Mucosa of rectum (tissue), 2 donors: ENCODE results near the gene ASCC2.

Experiments
- H3K27ac ChIP-seq, 2 donors: one replicate each; pipeline ENCODE4 v1.7.0; 2013; ENCODE audit warnings: inconsistent platforms in 2 of 2, low read depth in 2 of 2, low read length in 2 of 2
- H3K27me3 ChIP-seq, 2 donors: one replicate each; pipeline ENCODE4 v1.7.0; 2013; ENCODE audit warnings: low read length in 2 of 2; ENCODE audit not compliant: control insufficient read depth in 2 of 2, insufficient read depth in 2 of 2
- H3K36me3 ChIP-seq, 2 donors: one replicate each; pipeline ENCODE4 v1.7.0; 2013; ENCODE audit warnings: low read length in 2 of 2; ENCODE audit not compliant: control insufficient read depth in 2 of 2, insufficient read depth in 2 of 2
- H3K4me1 ChIP-seq, 2 donors: one replicate each; pipeline ENCODE4 v1.7.0; 2013; ENCODE audit warnings: low read length in 2 of 2, mild to moderate bottlenecking in 1 of 2; ENCODE audit not compliant: control insufficient read depth in 2 of 2, insufficient read depth in 2 of 2
- H3K4me3 ChIP-seq, 2 donors: one replicate each; pipeline ENCODE4 v1.7.0; 2013; ENCODE audit warnings: low read length in 2 of 2
- H3K9ac ChIP-seq, 2 donors: one replicate each; pipeline ENCODE4 v1.7.0; 2013; ENCODE audit warnings: low read length in 2 of 2, low read depth in 1 of 2, mild to moderate bottlenecking in 1 of 2
- H3K9me3 ChIP-seq, 2 donors: one replicate each; pipeline ENCODE4 v1.7.0; 2013; ENCODE audit warnings: low read length in 2 of 2; ENCODE audit not compliant: control insufficient read depth in 2 of 2
- donor health status: healthy.
- donor health status: Normal muscosa, but diverticular disease.

The ASCC2 gene

GRCh38 chr22:29782061-29782845 lies 55.8 kb downstream of the ASCC2 start:
- peak overlapping the region; percentile 24 to 26 for H3K9ac ChIP-seq
- peak overlapping the region; percentile 25 to 72 for H3K27ac ChIP-seq
- H3K4me3 ChIP-seq, result no peak overlapping the region
- peaks cover 10 to 12% of the 10 kb centered on the region in 2 donors for H3K4me1 ChIP-seq
- no peaks in the 10 kb centered on the region for H3K9me3 ChIP-seq
- H3K27me3 ChIP-seq, result no peaks in the 10 kb centered on the region
- H3K36me3 ChIP-seq, result peaks cover 0 to 3% of the 10 kb centered on the region in 2 donors

DNA sequence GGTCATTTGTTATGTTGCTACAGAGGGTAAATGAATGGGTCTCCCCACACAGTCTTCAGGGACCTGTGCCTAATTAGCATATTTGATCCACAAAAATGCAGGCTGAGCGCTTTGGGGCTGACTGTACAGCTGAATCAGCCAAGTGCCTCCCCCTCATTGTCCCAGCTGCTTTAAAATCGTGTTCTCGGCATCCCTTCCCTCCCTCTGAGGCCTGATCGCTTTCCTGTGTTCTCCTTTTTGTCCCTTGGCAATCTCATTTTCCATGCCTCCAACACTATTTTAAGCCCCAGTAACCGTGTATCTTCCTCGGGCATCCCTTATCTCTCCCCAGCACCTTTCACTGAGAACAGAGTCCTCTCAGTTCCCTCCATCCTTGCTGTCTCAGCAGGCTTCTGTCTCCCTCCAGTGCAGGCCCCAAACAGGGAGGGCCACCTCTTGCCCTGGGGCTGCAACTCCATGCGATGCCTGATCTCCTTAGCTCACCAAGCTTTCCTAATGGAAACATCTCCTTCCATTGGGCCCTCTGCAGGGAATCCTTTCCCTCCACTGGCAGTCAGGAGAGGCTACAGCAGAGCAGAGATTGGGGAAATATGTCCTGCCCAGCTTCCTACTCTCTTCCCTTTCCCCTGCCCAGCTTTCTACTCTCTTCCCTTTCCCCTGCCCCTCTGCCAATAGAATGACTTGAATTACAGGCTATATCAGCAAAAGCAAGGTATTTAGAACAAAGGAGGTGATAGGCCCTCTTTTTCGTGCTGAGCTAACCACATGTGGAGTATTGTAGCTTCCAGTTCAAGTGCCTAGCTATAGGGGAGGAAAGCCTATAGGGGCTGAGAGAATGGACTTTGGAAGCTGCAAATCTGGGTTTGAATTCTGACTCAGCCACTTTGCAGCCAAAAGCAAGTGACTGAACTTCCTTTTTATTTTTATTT lies 57.1 kb downstream of the ASCC2 start:
- Histone ChIP-seq H3K4me3 (no peak overlapping the region), H3K9ac (no peak overlapping the region), H3K9me3 (no peaks in the 10 kb centered on the region), H3K27ac (peak overlapping the region in 1 of 2 donors; percentile 23), H3K27me3 (no peaks in the 10 kb centered on the region), H3K4me1 (peaks cover 10 to 12% of the 10 kb centered on the region in 2 donors), H3K36me3 (no peaks in the 10 kb centered on the region)

- Histone ChIP-seq H3K9ac (no peak overlapping the region), H3K4me1 (peaks cover 10 to 12% of the 10 kb centered on the region in 2 donors), H3K4me3 (no peak overlapping the region), H3K27ac (no peak overlapping the region), H3K36me3 (no peaks in the 10 kb centered on the region), H3K9me3 (no peaks in the 10 kb centered on the region), H3K27me3 (no peaks in the 10 kb centered on the region)
Measured at GRCh38 chr22:29780220-29780619, 57.9 kb downstream of the ASCC2 start.

- Histone ChIP-seq H3K9me3 (no peaks in the 10 kb centered on the region), H3K27ac (no peak overlapping the region), H3K4me3 (no peak overlapping the region), H3K36me3 (peaks cover 14 to 22% of the 10 kb centered on the region in 2 donors), H3K9ac (no peak overlapping the region), H3K27me3 (no peaks in the 10 kb centered on the region), H3K4me1 (peaks cover 2 to 6% of the 10 kb centered on the region in 2 donors)
Measured at GRCh38 chr22:29773233-29773632, 64.8 kb downstream of the ASCC2 start.

DNA sequence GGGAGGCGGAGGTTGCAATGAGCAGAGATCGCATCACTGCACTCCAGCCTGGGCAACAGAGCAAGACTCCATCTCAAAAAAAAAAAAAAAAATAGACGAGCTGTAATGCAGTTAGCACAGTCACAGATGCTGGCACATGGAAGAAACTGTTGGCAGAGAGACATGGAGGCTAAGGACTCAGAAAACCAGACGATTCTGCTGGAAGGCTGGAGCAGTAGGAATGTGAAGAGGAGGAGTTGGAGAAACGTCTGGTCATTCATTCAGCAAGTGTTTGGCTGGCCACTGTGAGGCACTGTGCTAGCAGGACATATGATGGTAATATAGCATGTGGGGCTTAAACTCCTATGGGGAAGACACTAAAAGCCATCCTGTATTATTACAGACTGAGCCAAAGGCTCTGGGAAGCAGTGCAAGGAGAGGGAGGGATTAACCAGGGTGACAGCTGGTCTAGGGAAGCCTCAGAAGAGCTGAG lies 65.9 kb downstream of the ASCC2 start:
- H3K4me1 ChIP-seq, result peaks cover 4 to 10% of the 10 kb centered on the region in 2 donors
- no peak overlapping the region for H3K27ac ChIP-seq
- no peak overlapping the region for H3K9ac ChIP-seq

DNA sequence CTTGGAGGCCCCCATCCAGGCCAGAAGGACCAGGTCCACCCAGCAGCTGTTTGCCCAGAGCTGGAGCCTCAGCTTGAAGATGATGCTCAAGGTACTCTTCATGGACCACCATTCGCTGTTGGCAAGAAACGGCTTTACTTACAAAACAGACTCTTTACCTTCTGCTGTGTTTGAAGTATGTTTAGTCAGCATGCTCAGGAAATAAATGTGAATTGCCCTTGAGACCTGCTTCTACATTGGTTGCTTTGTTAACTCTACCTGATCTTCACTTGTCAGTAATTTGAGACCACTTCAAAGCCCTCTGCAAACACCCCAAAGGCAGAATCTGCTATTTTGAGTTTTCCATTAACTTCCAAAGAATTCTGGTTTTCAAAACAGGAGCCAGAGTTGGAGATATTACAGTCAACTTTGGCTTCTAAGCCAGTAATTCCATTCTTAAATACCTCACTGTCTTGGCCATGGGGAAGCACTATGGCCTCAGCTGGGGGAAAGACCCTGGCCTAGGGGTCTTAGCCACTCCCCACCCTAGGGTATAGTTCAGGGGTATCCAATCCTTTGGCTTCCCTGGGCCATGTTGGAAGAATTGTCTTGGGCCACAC lies 68.3 kb downstream of the ASCC2 start:
- Histone ChIP-seq H3K4me3 (no peak overlapping the region), H3K27me3 (no peaks in the 10 kb centered on the region), H3K27ac (no peak overlapping the region), H3K9ac (no peak overlapping the region), H3K9me3 (no peaks in the 10 kb centered on the region), H3K4me1 (peaks cover 12 to 18% of the 10 kb centered on the region in 2 donors), H3K36me3 (peaks cover 14 to 22% of the 10 kb centered on the region in 2 donors)

More for the DNA sequence above, 65.9 kb downstream of the ASCC2 start:
- no peak overlapping the region for H3K4me3 ChIP-seq
- H3K9me3 ChIP-seq, result no peaks in the 10 kb centered on the region
- peaks cover 14 to 22% of the 10 kb centered on the region in 2 donors for H3K36me3 ChIP-seq
- no peaks in the 10 kb centered on the region for H3K27me3 ChIP-seq

GRCh38 chr22:29768052-29768693 lies 69.9 kb downstream of the ASCC2 start:
- Histone ChIP-seq H3K4me1 (peaks cover 12 to 18% of the 10 kb centered on the region in 2 donors), H3K27me3 (no peaks in the 10 kb centered on the region), H3K9me3 (no peaks in the 10 kb centered on the region), H3K27ac (peak overlapping the region in 1 of 2 donors; percentile 94), H3K4me3 (peak overlapping the region; percentile 88 to 92), H3K36me3 (peaks cover 14 to 22% of the 10 kb centered on the region in 2 donors), H3K9ac (peak overlapping the region; percentile 93 to 96)

- Histone ChIP-seq H3K9ac (peak within 1 kb of the TSS; percentile 94 to 96), H3K4me3 (peak within 1 kb of the TSS; percentile 88 to 92), H3K27ac (peak within 1 kb of the TSS; percentile 92 to 94), H3K36me3 (peaks cover 14 to 22% of the 10 kb centered on the region in 2 donors), H3K27me3 (no peaks in the 10 kb centered on the region), H3K9me3 (no peaks in the 10 kb centered on the region), H3K4me1 (peaks cover 12 to 18% of the 10 kb centered on the region in 2 donors)
Measured at GRCh38 chr22:29767171-29768051, 70.7 kb downstream of the ASCC2 start, which contains the start of gene UQCR10. Gene UQCR10 (plus strand): TSS chr22:29767369. CDS start chr22:29767399, 30 bp downstream.
